Measurements from ENCODE around the gene FLOT1.

The FLOT1 gene

GRCh38 chr6:30742316-30743098 is at the start of gene FLOT1:
Gene FLOT1 (minus strand): TSS chr6:30742687. CDS start chr6:30742189, 498 bp downstream.
- DNase-seq = peak; percentile 75

- DNase-seq = no peak
Measured at GRCh38 chr6:30790724-30791383, 48.4 kb upstream of the FLOT1 start.

- no peak for DNase-seq
Measured at GRCh38 chr6:30789606-30790005, 47.1 kb upstream of the FLOT1 start.

GRCh38 chr6:30787954-30788353 is 45.5 kb upstream of the FLOT1 start:
- no peak for DNase-seq

GRCh38 chr6:30782425-30783014 is 40.0 kb upstream of the FLOT1 start:
- no peak for DNase-seq

GRCh38 chr6:30781743-30782424 is 39.4 kb upstream of the FLOT1 start:
- peak; percentile 79 for DNase-seq

- DNase-seq = no peak
Measured at GRCh38 chr6:30781395-30781742, 38.9 kb upstream of the FLOT1 start.

- no peak for DNase-seq
Measured at GRCh38 chr6:30780642-30780920, 38.1 kb upstream of the FLOT1 start.

GRCh38 chr6:30779850-30780641 is 37.6 kb upstream of the FLOT1 start:
- DNase-seq = no peak

GRCh38 chr6:30778001-30778635 is 35.6 kb upstream of the FLOT1 start:
- DNase-seq = no peak

GRCh38 chr6:30777155-30777485 is 34.6 kb upstream of the FLOT1 start:
- DNase-seq = no peak

- DNase-seq = no peak
Measured at GRCh38 chr6:30776390-30777154, 34.1 kb upstream of the FLOT1 start.

- no peak for DNase-seq
Measured at GRCh38 chr6:30775104-30775503, 32.6 kb upstream of the FLOT1 start.

- no peak for DNase-seq
Measured at GRCh38 chr6:30774701-30775100, 32.2 kb upstream of the FLOT1 start.

- DNase-seq = no peak
Measured at GRCh38 chr6:30770592-30770991, 28.1 kb upstream of the FLOT1 start.

- no peak for DNase-seq
Measured at GRCh38 chr6:30769853-30770524, 27.5 kb upstream of the FLOT1 start.

GRCh38 chr6:30769088-30769852 is 26.8 kb upstream of the FLOT1 start:
- no peak for DNase-seq

GRCh38 chr6:30768634-30769087 is 26.2 kb upstream of the FLOT1 start:
- DNase-seq = no peak

- DNase-seq = no peak
Measured at GRCh38 chr6:30767944-30768301, 25.4 kb upstream of the FLOT1 start.

GRCh38 chr6:30767158-30767943 is 24.9 kb upstream of the FLOT1 start:
- no peak for DNase-seq

Measured in DMS79 (cell line).